ENCODE measurements around the gene SSC4D.
A peak's percentile ranks its signal among the peaks of the same experiment; 100 is the strongest.
"Not testable (repeated sequence)": the region's sequence is repeated elsewhere in the genome, so short reads cannot be mapped to it uniquely, and the experiment has no call there.

SSC4D gene

DNA sequence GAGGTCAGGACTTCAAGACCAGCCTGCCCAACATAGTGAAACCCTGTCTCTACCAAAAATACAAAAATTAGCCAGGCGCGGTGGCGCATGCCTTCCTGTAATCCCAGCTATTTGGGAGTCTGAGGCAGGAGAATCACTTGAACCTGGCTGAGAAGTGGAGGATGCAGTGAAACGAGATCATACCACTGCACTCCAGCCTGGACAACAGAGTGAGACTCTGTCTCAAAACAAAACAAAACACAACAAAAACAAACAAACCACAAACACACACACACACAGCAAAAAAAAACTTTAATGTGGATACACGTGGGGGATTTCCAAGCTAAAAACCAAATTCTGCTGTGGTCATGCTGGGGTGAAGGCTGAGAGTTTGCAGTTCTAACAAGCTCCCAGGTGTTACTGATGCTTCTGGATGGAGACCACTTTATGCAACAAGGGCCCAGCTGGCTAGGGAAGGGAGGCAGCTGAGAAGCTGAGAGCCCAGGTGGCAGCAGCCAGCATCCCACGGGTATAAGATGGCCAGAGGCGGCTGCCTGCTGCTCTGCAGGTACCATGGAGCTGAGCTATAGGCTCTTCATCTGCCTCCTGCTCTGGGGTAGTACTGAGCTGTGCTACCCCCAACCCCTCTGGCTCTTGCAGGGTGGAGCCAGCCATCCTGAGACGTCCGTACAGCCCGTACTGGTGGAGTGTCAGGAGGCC is 15.1 kb upstream of the SSC4D start, which contains the start of gene ZP3:
Gene ZP3 (plus strand): TSS at position 538 of the 699 bp plus-strand sequence. CDS start 15 bp downstream, at position 553.
- peak; percentile 50 for ATAC-seq (ENCODE audit: insufficient read depth, low read depth)
- TF ChIP-seq, protein P1, sequence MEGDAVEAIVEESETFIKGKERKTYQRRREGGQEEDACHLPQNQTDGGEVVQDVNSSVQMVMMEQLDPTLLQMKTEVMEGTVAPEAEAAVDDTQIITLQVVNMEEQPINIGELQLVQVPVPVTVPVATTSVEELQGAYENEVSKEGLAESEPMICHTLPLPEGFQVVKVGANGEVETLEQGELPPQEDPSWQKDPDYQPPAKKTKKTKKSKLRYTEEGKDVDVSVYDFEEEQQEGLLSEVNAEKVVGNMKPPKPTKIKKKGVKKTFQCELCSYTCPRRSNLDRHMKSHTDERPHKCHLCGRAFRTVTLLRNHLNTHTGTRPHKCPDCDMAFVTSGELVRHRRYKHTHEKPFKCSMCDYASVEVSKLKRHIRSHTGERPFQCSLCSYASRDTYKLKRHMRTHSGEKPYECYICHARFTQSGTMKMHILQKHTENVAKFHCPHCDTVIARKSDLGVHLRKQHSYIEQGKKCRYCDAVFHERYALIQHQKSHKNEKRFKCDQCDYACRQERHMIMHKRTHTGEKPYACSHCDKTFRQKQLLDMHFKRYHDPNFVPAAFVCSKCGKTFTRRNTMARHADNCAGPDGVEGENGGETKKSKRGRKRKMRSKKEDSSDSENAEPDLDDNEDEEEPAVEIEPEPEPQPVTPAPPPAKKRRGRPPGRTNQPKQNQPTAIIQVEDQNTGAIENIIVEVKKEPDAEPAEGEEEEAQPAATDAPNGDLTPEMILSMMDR (IDR thresholded peaks at IDR 0.05; ENCODE audit: borderline replicate concordance, extremely low read depth, low read length, poor library complexity, severe bottlenecking), result no peak
- TF ChIP-seq EZH2 (IDR thresholded peaks at IDR 0.05; ENCODE audit: borderline replicate concordance, low read depth, low read length, severe bottlenecking), result no peak
- H3K4me1 ChIP-seq (ENCODE audit: insufficient read depth, low read length), result no peaks in the 10 kb centered on the region
- H4K20me1 ChIP-seq (ENCODE audit: insufficient read depth, low read length), result peaks cover 2% of the 10 kb centered on the region; the same call in 1 of the 2 replicates
- H3K27ac ChIP-seq (ENCODE audit: low read length), result no peak within 1 kb of the TSS
- H3K79me2 ChIP-seq (ENCODE audit: insufficient read depth, low read length), result no peaks in the 10 kb centered on the region
- H3K9ac ChIP-seq (ENCODE audit: low read depth, low read length), result no peak within 1 kb of the TSS
- no peak within 1 kb of the TSS for H3K4me2 ChIP-seq (ENCODE audit: insufficient read depth, low read length)
- H3K36me3 ChIP-seq (ENCODE audit: insufficient read depth, low read length), result no peaks in the 10 kb centered on the region
- no peak within 1 kb of the TSS for H2AFZ ChIP-seq (ENCODE audit: low read depth, low read length)
- H3K27me3 ChIP-seq (ENCODE audit: insufficient read depth, low read length, poor library complexity), result peaks cover 7% of the 10 kb centered on the region
- no peaks in the 10 kb centered on the region for H3K9me3 ChIP-seq (ENCODE audit: insufficient read depth, low read length, severe bottlenecking)
- DNase-seq, result peak; percentile 16
- H3K4me3 ChIP-seq (ENCODE audit: low read depth in 1 of 2, low read length in 2 of 2), result no peak within 1 kb of the TSS

DNA sequence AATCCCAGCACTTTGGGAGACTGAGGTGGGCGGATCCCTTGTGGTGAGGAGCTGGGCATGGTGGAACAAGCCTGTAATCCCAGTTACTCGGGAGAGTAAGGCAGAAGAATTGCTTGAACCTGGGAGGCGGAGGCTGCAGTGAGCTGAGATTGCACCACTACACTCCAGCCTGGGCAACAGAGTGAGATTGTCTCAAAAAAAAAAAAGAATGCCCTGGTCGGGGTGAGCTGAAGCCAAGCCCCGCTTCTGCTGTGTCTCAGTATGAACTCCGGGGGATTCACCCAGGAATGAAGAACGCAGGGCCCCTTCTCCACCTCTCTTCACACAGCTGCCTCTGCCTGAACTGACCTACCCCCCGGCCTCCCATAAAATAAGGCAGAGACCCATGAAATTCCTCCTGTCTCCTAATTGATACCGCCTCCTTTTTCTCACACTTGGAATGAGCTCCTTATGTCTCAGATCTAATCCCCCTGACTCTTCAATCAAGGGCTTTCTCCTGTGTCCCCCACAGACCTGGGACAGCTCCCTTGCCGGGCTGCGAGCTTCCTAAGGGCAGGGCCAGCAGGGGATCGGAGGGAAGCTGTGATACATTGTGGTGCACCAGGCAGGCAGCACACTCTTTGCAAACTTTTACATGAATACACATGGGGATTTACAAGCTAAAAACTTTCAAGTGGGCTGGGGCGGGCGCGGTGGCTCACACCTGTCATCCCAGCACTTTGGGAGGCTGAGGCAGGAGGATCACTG is 14.3 kb upstream of the SSC4D start:
- TF ChIP-seq EZH2 (IDR thresholded peaks at IDR 0.05; ENCODE audit: borderline replicate concordance, low read depth, low read length, severe bottlenecking), result no peak
- TF ChIP-seq, protein P1 (IDR thresholded peaks at IDR 0.05; ENCODE audit: borderline replicate concordance, extremely low read depth, low read length, poor library complexity, severe bottlenecking), result no peak
- no peak overlapping the region for H3K4me3 ChIP-seq (ENCODE audit: low read depth in 1 of 2, low read length in 2 of 2)
- H3K27me3 ChIP-seq (ENCODE audit: insufficient read depth, low read length, poor library complexity), result peaks cover 10% of the 10 kb centered on the region
- H3K4me2 ChIP-seq (ENCODE audit: insufficient read depth, low read length), result no peak overlapping the region
- H3K4me1 ChIP-seq (ENCODE audit: insufficient read depth, low read length), result no peaks in the 10 kb centered on the region
- H3K27ac ChIP-seq (ENCODE audit: low read length), result no peak overlapping the region
- H4K20me1 ChIP-seq (ENCODE audit: insufficient read depth, low read length), result no peaks in the 10 kb centered on the region
- no peak overlapping the region for H2AFZ ChIP-seq (ENCODE audit: low read depth, low read length)
- no peaks in the 10 kb centered on the region for H3K36me3 ChIP-seq (ENCODE audit: insufficient read depth, low read length)
- DNase-seq (no peak), ATAC-seq (ENCODE audit: insufficient read depth, low read depth) (no peak)
- H3K9ac ChIP-seq (ENCODE audit: low read depth, low read length), result no peak overlapping the region
- no peaks in the 10 kb centered on the region for H3K79me2 ChIP-seq (ENCODE audit: insufficient read depth, low read length)
- no peaks in the 10 kb centered on the region for H3K9me3 ChIP-seq (ENCODE audit: insufficient read depth, low read length, severe bottlenecking)

DNA sequence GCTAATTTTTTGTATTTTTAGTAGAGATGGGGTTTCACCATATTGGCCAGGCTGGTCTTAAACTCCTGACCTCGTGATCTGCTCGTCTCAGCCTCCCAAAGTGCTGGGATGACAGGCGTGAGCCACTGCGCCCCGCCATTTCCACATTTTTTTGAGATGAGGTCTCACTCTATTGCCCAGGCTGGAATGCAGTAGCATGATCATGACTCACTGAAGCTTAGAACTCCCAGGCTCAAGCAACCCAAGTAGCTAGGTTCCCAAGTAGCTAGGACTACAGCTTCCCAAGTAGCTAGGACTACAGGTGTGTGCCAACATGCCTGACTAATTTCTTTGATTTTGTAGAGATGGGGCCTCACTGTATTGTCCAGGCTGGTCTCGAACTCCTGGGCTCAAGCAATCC is 11.6 kb upstream of the SSC4D start:
- H3K9ac ChIP-seq (ENCODE audit: low read depth, low read length); H3K79me2 ChIP-seq (ENCODE audit: insufficient read depth, low read length): not testable (repeated sequence)

DNA sequence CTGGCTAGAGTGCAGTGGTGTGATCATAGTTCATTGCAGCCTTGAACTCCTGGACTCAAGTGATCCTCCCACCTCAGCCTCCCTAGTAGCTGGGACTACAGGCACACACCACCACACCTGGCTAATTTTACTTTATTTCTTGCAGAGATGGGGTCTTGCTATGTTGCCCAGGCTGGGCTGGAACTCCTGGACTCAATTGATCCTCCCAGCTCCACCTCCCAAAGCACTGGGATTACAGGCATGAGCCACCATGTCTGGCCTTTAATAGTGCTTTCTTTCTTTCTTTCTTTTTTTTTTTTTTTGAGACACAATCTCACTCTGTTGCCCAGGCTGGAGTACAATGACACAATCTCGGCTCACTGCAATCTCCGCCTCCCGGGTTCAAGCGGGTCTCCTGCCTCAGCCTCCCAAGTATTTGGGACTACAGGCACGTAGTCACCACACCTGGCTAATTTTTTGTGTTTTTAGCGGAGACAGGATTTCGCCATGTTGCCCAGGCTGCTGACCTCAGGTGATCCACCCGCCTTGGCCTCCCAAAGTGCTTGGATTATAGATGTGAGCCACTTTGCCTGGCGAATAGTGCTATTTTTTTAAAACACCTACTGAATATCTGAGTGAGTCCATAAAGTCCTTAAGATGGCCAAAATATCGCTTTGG is 8.3 kb upstream of the SSC4D start:
- H4K20me1 ChIP-seq (ENCODE audit: insufficient read depth, low read length); DNase-seq; H3K27ac ChIP-seq (ENCODE audit: low read length); H2AFZ ChIP-seq (ENCODE audit: low read depth, low read length); H3K36me3 ChIP-seq (ENCODE audit: insufficient read depth, low read length); H3K27me3 ChIP-seq (ENCODE audit: insufficient read depth, low read length, poor library complexity); H3K4me2 ChIP-seq (ENCODE audit: insufficient read depth, low read length); ATAC-seq (ENCODE audit: insufficient read depth, low read depth); H3K4me1 ChIP-seq (ENCODE audit: insufficient read depth, low read length); H3K4me3 ChIP-seq (ENCODE audit: low read depth in 1 of 2, low read length in 2 of 2); H3K9ac ChIP-seq (ENCODE audit: low read depth, low read length); H3K9me3 ChIP-seq (ENCODE audit: insufficient read depth, low read length, severe bottlenecking); H3K79me2 ChIP-seq (ENCODE audit: insufficient read depth, low read length): not testable (repeated sequence)

More for the DNA sequence above, 11.6 kb upstream of the SSC4D start:
- not testable (repeated sequence) for H4K20me1 ChIP-seq (ENCODE audit: insufficient read depth, low read length); H3K36me3 ChIP-seq (ENCODE audit: insufficient read depth, low read length); ATAC-seq (ENCODE audit: insufficient read depth, low read depth); H3K27ac ChIP-seq (ENCODE audit: low read length); H3K4me3 ChIP-seq (ENCODE audit: low read depth in 1 of 2, low read length in 2 of 2); H3K4me2 ChIP-seq (ENCODE audit: insufficient read depth, low read length); H3K9me3 ChIP-seq (ENCODE audit: insufficient read depth, low read length, severe bottlenecking); DNase-seq; H3K4me1 ChIP-seq (ENCODE audit: insufficient read depth, low read length); H2AFZ ChIP-seq (ENCODE audit: low read depth, low read length)
- peaks cover 10% of the 10 kb centered on the region for H3K27me3 ChIP-seq (ENCODE audit: insufficient read depth, low read length, poor library complexity)

All from DND-41 (cell line).